Measurements from ENCODE around the gene ODAD3. TPM values are rescaled to one million over a fixed set of nuclear protein-coding genes. Genes with fewer than 3 reads are reported as not detected.

The ODAD3 gene
- total RNA-seq, 1 experiment from 2014 or later, result 0.39 TPM

DNA sequence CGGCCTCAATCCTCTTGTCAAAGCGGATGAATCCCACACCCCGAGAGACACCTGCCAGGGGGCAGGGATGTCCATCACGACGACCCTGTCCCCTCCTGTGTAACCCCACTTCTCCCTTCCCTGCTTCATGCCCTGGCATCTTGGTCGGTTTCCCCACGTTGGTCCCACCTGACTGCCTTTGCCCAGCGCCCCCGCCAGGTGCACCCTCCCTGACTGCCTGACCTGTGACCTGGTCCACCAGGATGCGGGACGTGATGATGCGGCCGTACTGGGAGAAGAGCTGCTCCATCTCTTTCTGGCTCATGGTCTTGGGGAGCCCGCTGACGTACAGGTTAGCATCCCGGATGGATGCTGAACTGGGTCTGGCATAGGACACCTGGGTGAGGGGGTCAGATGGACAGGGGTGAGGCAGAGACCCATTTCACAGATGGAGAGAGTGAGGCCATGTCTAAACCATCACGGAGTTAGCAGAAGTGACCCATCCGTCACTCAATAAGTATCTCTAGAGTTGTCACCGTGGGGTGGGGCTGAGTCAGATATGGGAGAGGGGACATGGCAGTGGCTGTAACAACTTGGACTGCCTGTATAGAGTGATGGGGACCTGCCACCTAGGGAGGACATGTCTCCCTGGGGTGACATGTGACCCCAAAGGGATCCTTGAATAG is 23.4 kb upstream of the ODAD3 start:
- H3K9me3 ChIP-seq (ENCODE audit: insufficient read depth, low read depth), result no peaks in the 10 kb centered on the region
- no TSS peak for BruUV-seq (replicated peaks)
- intact Hi-C loops (cut with micrococcal nuclease; ENCODE audit: unreplicated experiment), result no loop called here

GRCh38 chr19:11457831-11458230 is 22.9 kb upstream of the ODAD3 start:
- Histone ChIP-seq H3K9me3 (ENCODE audit: insufficient read depth, low read depth) (no peaks in the 10 kb centered on the region), H3K4me1 (replicated peaks; ENCODE audit: insufficient read depth) (no peaks in the 10 kb centered on the region), H3K79me2 (ENCODE audit: low read depth) (no peaks in the 10 kb centered on the region), H4K20me1 (ENCODE audit: insufficient read depth) (no peaks in the 10 kb centered on the region), H2AFZ (no peak overlapping the region), H3K9me2 (ENCODE audit: insufficient read depth) (no peaks in the 10 kb centered on the region), H3F3A (ENCODE audit: insufficient read depth, low read depth) (no peaks in the 10 kb centered on the region; the same call in 1 of the 2 replicates), H3K27me3 (ENCODE audit: insufficient read depth, low read depth) (no peaks in the 10 kb centered on the region), H3K4me3 (no peak overlapping the region), H3K27ac (no peak overlapping the region), H3K36me3 (ENCODE audit: low read depth) (no peaks in the 10 kb centered on the region), H3K4me2 (no peak overlapping the region)
- TF ChIP-seq CTCF (conservative IDR thresholded peaks at IDR 0.05) (no peak), EZH2 (IDR thresholded peaks at IDR 0.05; ENCODE audit: low read depth) (no peak)
- no TSS peak for BruUV-seq (replicated peaks)
- DNase-seq, result peak in 1 of 2 experiments; percentile 26
- POLR2A ChIA-PET (ENCODE audit: unreplicated experiment), result no interaction called here
- intact Hi-C loops (cut with micrococcal nuclease; ENCODE audit: unreplicated experiment), result no loop called here
- CTCF ChIA-PET, result no interaction called here

More for the DNA sequence above, 23.4 kb upstream of the ODAD3 start:
- DNase-seq, result peak in 1 of 2 experiments; percentile 18
- Histone ChIP-seq H3K36me3 (ENCODE audit: low read depth) (no peaks in the 10 kb centered on the region), H3K27me3 (ENCODE audit: insufficient read depth, low read depth) (no peaks in the 10 kb centered on the region), H3K79me2 (ENCODE audit: low read depth) (no peaks in the 10 kb centered on the region), H2AFZ (no peak overlapping the region), H3K4me3 (no peak overlapping the region), H3K4me2 (no peak overlapping the region), H3F3A (ENCODE audit: insufficient read depth, low read depth) (peaks cover 5% of the 10 kb centered on the region; the same call in 1 of the 2 replicates), H3K4me1 (replicated peaks; ENCODE audit: insufficient read depth) (no peaks in the 10 kb centered on the region), H3K27ac (no peak overlapping the region), H3K9me2 (ENCODE audit: insufficient read depth) (no peaks in the 10 kb centered on the region), H4K20me1 (ENCODE audit: insufficient read depth) (no peaks in the 10 kb centered on the region)
- TF ChIP-seq EZH2 (IDR thresholded peaks at IDR 0.05; ENCODE audit: low read depth) (no peak), CTCF (conservative IDR thresholded peaks at IDR 0.05) (no peak)
- POLR2A ChIA-PET (ENCODE audit: unreplicated experiment), result no interaction called here
- CTCF ChIA-PET, result no interaction called here

GRCh38 chr19:11457115-11457514 is 22.2 kb upstream of the ODAD3 start:
- CTCF ChIA-PET, result no interaction called here
- intact Hi-C loops (cut with micrococcal nuclease; ENCODE audit: unreplicated experiment), result no loop called here
- peak in 1 of 2 experiments; percentile 26 for DNase-seq

More at GRCh38 chr19:11457115-11457514, 22.2 kb upstream of the ODAD3 start:
- H4K20me1 ChIP-seq (ENCODE audit: insufficient read depth), result no peaks in the 10 kb centered on the region
- BruUV-seq (replicated peaks), result no TSS peak
- no peaks in the 10 kb centered on the region for H3K4me1 ChIP-seq (replicated peaks; ENCODE audit: insufficient read depth)
- H3K27ac ChIP-seq, result no peak overlapping the region
- H2AFZ ChIP-seq, result no peak overlapping the region
- no peak overlapping the region for H3K4me3 ChIP-seq
- no peak for TF ChIP-seq CTCF (conservative IDR thresholded peaks at IDR 0.05)
- TF ChIP-seq EZH2 (IDR thresholded peaks at IDR 0.05; ENCODE audit: low read depth), result no peak
- H3K9me2 ChIP-seq (ENCODE audit: insufficient read depth), result no peaks in the 10 kb centered on the region
- H3K9me3 ChIP-seq (ENCODE audit: insufficient read depth, low read depth), result no peaks in the 10 kb centered on the region
- H3K27me3 ChIP-seq (ENCODE audit: insufficient read depth, low read depth), result no peaks in the 10 kb centered on the region
- no peaks in the 10 kb centered on the region for H3K36me3 ChIP-seq (ENCODE audit: low read depth)
- H3K4me2 ChIP-seq, result no peak overlapping the region
- no peaks in the 10 kb centered on the region for H3K79me2 ChIP-seq (ENCODE audit: low read depth)
- H3F3A ChIP-seq (ENCODE audit: insufficient read depth, low read depth), result peaks cover 5% of the 10 kb centered on the region; the same call in 1 of the 2 replicates
- POLR2A ChIA-PET (ENCODE audit: unreplicated experiment), result no interaction called here
